GM18907 (cell line): Measurements from ENCODE around the gene VPREB3.

Experiments
- ATAC-seq: cut with Tn5 transposase; IDR thresholded peaks from one replicate; pipeline ENCODE4 v1.9.1; 2021; ENCODE audit warnings: mild to moderate bottlenecking, moderate library complexity; ENCODE audit not compliant: unreplicated experiment

The VPREB3 gene

GRCh38 chr22:23767673-23768548, 13.7 kb upstream of the VPREB3 start, which contains the start of gene CHCHD10:
Gene CHCHD10 (minus strand): TSS chr22:23767972. CDS start chr22:23767874, 98 bp downstream.
- peak; percentile 45 for ATAC-seq

DNA sequence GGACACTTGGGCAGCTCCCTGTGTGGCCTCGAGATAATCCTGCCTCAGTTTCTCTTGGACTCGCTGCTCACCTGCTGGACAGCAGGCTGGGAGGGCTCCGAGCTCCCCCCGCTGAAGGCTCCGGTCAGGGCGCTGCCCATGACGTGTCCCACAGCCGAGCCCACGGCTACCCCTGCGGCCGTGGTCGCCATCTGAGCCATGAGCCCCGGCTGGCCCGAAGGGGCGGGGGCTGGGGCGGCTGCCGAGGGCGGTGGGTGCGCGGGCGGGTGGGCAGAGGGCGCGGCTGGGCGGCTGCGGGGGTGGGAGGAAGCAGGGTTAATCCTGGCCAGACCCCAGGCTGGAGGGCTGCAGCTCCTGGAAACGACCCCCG, 13.1 kb upstream of the VPREB3 start:
- ATAC-seq: no peak

DNA sequence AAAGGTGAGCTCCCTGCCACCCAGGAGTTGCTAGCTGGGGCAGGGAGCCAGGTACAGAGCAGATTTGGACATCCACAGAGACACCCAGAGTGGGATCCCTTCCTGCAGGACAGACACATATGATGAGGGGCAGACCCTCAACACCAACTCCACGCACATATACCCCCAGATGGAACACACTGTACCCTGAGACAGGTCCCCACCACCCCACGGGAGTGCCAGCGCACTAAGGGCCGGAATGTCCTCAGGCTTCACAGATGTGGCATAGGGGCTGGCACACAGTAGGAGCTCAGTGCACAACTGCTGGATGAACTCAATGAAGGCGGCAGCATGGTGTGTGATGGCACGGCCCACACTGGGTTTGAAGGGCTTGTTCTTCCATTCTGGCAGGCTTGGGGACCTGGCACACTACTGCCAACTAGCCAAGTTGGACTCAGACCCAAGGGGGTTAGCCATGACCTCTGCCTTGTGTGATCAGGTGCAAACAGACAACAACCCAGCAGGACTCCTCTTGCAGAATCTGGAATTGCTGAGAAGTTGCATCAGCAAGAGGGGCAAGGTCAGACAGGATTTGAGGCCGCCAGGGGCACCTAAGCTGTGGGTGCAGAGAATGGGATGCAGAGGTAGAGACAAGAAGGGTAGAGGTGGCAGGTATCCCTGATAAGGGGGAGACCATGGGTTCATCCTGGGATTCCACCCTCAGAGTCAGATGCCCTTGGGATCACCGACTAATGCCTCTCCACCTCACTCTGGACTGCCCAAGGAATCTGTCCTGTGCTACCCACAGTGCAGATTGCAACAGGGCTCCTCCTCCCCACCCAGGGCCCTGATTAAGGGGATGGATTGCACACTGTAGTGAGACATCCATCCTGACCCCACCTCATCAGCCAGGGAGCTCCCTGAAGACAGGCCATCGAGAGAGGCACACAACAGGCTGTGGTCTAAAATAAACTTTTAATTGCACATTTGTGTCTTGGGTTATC, 11.0 kb upstream of the VPREB3 start:
- no peak for ATAC-seq

- no peak for ATAC-seq
These were observed 9.7 kb upstream of the VPREB3 start for GRCh38 chr22:23763954-23764353.

GRCh38 chr22:23763579-23763945, 9.3 kb upstream of the VPREB3 start:
- ATAC-seq: no peak

- ATAC-seq: no peak
These were observed 8.8 kb upstream of the VPREB3 start, which contains the start of gene C22orf15 for GRCh38 chr22:23762842-23763578. Gene C22orf15 (plus strand): TSS chr22:23762990. CDS start chr22:23763307, 317 bp downstream.

DNA sequence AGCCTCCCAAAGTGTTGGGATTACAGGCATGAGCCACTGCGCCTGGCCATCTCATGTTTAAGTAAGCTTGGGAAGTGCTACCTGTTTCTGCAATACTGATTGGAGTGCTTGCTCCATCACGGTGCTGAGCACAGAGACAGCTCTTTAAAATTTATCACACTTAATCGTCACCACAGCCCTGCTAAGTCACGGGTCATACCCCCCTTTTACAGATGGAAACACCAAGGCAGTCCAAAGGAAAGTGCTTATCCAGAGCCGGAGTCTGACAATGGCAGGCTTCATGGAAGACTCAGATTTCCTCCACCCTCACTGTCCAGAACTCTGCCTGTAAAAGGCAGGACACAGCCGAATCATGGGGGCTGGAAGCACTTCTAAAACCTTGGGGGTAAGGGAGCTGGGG, 5.8 kb upstream of the VPREB3 start:
- ATAC-seq: no peak

DNA sequence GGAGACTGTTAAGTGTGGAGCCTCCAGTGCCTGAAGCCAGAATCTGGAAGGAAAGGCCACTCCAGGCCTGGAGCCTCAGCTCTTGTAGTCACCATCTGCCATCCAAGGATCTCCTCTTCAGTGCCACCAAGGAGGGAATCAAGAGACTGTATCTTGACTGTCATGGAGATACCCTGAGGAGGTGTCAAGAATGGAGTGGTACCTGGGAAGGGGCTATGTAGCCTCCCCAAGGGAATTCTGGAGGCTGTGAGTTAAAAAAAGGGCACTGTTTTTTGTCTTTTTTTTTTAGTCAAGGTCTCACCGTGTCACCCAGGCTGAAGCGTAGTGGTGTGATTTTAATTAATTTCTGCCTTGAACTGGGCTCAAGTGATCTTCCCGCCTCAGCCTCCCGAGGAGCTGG, 5.3 kb upstream of the VPREB3 start:
- ATAC-seq: no peak

GRCh38 chr22:23756891-23757290, 2.7 kb upstream of the VPREB3 start:
- ATAC-seq: no peak

DNA sequence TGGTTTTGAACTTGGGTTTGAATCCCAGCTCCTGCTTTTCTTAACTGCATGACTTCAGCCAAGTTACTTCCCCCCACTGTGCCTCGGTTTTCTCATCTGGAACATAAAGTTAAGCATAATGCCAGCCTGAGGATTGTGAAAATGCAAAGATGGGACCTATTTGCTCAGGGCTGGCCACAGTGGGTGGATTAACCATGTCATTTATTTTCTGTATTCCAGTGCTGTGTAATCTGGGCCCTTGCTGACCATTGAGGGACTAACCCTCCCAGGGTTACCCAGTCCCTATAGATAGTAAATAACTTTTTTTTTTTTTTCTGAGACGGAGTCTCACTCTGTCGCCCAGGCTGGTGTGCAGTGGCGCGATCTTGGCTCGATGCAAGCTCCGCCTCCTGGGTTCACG, 1.5 kb upstream of the VPREB3 start:
- no peak for ATAC-seq

DNA sequence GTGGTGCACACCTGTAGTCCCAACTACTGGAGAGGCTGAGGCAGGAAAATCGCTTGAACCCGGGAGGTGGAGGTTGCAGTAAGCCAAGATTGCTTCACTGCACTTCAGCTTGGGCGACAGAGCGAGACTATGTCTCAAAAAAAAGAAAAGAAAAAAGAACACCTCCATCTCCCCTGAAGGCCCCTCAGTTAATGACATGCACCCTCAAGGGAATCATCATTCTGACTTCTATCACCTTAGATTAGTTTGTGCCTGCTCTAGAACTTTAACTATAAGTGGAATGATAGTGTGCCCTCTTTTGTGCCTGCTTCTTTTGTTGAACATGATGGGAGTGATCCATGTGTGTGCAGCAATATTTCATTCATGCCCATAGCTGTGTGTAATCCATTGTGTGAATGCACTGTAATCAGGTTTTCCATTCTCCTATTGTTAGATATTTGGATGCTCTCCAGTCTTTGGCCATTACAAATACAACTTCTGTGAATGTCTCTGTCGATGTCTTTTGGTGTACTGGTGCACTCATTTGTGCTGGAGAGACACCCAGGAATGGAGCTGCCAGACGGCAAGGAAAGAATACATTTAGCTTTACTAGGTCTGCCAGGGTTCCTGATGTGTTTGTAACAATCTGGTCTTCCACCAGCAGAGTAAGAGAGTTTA, 883 bp upstream of the VPREB3 start:
- no peak for ATAC-seq

DNA sequence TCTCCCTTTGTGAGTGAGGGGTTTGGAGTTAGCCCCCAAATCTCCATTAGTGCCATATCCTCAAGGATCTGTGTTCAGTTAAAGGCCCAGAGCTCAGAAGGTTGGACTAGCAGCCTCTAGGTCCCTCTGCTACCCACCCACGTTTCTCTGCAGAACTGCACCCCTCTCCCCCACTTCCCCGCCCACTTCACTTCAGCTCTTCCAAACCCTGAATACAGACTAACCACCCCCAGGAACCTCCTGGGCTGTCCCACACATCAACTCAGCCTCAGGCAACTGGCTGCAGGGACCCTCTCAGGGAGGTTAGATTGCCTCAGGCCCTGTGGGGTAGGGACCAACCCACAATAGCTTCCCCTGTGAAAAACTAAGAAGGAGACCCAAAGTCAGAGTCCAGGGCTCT, 840 bp downstream of the VPREB3 start:
- no peak for ATAC-seq

GRCh38 chr22:23752750-23753149, 1.5 kb downstream of the VPREB3 start:
- ATAC-seq: no peak

DNA sequence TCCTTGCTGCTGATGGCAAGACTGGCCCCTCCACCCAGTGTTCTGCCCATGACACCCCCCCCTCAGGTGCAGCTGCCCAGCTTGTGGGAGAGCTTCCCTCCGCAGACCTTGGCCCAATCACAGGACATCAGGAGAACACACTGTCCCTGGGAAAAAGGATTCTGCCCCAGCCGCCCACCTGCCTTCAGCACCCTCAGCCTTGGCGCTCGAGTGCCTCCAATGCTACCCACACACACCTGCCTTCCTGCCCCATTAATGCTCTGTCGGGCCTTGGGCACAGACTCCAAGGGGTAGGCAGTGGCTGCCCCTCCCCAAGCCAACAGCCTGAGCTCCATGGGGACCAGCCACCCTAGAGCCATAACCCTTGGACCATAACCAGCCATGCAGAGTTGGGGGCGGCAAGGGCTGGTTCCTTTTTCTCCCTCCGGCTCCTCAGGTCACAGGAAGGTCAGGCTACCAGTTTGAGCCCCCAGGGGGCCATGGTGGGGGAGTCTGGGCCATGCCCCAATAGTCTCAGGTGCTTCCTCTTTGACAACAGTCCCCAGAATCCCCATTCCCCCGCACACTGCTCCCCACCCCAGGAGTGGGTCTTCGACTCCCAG, 2.0 kb downstream of the VPREB3 start:
- ATAC-seq: no peak

- no peak for ATAC-seq
These were observed 2.7 kb downstream of the VPREB3 start for GRCh38 chr22:23751441-23751996.

DNA sequence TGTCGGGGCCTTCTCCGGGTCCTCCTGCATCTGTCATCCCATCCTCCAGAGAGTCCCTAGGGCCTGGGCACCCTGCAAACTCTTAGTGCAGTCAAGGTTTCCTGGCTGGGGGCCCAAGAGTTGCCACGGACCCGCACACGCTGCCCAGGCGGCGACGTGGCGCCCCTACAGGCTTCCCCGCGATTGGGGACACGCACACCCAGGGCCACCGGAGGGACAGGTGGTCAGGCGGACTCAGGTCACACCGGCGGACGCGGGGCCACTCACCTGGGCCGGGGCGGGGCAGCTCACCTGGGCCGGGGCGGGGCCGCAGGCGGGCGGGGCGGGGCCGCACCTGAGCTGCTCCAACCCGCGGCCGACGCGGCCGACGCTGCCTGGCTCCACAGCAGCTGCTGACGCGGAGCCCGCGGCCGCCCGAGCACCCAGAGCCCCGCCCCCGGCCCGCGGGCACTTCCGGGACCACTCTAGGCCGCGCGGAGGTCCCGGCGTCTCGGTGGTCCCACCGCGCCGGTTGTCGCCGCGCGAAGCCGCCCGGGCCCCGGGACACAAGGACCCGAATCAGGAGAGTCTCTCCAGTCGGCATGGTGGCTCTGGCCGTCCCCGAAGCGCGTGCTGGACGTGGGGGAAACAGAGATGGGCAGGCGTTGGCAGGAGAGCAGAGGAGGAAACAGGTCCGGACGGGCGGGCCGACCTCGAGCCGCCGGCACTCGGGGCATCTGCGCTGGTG, 3.3 kb downstream of the VPREB3 start, which contains the start of gene ZNF70:
Gene ZNF70 (minus strand): TSS at position 399 of the 727 bp plus-strand sequence. CDS start 5,972 bp downstream, outside the sequence.
- peak; percentile 65 for ATAC-seq

DNA sequence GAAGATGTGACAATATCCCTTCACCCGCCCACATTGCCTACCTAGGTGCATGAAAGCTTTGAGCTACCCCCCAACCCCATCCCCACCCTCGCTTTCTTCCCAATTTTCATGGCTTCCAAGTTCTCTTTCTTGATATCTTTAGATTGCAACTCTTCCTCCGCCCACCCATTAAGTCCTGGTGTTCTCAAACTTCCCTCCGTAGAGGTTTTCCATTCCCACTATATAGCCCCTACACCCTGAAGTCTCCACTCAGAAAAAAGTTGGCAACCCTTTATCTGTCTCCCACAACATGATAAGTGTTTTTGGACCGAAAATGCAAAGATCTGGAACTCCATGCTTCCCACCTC, 3.9 kb downstream of the VPREB3 start:
- ATAC-seq: no peak

DNA sequence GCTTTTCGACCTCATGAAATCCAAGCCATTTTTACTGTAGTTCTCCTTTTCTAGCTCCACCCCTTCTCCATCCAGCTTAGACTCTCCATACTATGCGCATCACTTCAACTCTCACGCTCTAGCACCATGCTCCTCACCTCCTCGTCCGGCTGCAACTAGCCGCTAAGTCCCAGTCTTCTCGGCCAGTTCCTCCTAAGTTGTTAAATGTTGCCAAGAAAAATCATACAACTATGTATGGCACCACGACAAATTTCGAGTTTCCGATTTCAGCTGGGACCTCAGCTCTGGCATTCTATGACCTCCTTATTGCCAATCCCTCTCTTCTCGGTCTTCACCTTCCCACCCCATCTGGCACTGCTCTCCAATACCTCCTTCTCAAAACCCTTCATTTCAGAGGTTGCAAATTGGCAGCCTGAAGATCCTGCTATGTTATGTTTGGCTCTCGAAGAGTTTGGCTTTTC, 4.4 kb downstream of the VPREB3 start:
- no peak for ATAC-seq

- no peak for ATAC-seq
These were observed 8.4 kb downstream of the VPREB3 start for GRCh38 chr22:23745791-23746190.
